NCI-H2081 (cell line): ENCODE data around the gene PODXL2.
"Not testable (repeated sequence)": the region's sequence is repeated elsewhere in the genome, so short reads cannot be mapped to it uniquely, and the experiment has no call there.

Experiments used
- DNase-seq, 2 experiments: peaks; one replicate each; lab custom pipeline; 2025; lab: John Stamatoyannopoulos, UW

The PODXL2 gene

GRCh38 chr3:127604546-127605165 lies 24.3 kb upstream of the PODXL2 start:
- DNase-seq = no peak

GRCh38 chr3:127605547-127605946 lies 23.4 kb upstream of the PODXL2 start:
- not testable (repeated sequence) for DNase-seq

GRCh38 chr3:127606086-127606805 lies 22.7 kb upstream of the PODXL2 start:
- DNase-seq = no peak

- DNase-seq = no peak
Observed at GRCh38 chr3:127606981-127607595, 21.9 kb upstream of the PODXL2 start.

DNA sequence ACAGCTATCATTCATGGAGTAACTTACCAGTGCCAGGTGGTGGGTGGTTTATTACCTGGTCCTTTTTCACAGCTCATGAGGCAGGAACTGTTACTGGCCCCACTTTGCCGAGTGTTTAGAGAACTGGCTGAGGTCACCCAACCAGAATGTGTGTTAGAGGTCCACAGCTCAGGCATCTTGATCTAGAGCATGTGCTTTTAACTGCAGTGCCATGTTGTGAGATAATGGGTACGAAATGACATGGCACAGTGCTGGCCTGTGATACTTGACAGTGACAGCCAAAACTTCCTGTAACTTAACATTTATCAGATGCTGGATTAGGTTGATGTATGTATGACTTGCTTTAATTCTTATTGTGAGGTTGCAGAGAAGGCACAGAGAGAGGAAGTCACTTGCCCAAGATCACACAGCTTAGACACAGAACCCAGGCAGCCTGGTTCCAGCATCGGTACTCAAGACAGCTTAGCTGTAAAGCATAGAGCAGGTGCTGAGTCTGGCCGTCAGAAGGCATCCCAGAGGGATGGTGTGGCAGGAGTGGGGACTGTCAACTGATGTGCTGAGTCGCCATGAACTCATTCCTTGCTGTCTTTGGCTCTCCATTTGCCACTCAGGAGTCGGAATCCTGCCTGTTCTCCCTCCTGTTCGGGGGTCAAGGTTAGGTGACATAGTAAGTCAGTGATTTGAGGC lies 21.2 kb upstream of the PODXL2 start:
- no peak for DNase-seq

DNA sequence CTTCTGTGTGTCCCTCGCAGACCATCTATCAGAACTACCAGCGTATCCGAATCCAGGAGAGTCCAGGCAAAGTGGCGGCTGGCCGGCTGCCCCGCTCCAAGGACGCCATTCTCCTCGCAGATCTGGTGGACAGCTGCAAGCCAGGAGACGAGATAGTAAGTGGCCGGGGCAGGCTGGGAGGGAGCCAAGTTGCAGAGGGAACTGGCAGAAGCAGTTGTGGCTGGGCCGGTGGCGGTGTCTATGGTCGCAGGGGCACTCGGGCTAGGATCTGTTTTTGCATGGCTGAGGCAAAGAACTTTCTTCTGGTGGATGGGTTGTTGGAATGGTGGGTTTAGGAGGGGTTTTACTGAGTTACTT lies 20.6 kb upstream of the PODXL2 start:
- DNase-seq = no peak

DNA sequence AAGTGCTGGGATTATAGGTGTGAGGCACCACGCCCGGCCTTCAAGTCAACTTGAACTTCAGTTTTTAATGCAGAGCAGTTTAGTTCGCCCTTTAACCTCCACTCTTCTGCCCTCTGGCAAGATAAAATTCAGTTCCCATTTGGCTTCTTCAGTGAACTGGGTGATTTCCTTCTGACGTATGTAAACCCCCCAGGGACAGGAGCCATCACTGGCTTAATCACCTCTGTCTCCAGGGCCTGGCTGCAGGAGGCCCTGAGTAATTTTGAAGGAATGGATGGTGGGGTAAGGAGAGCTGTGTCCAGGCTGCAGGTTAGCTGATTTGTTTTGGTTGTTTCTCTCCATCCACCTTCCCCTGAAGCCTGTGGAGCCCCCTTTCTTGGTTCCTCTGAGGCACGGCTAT lies 18.9 kb upstream of the PODXL2 start:
- no peak for DNase-seq

GRCh38 chr3:127611251-127611650 lies 17.7 kb upstream of the PODXL2 start:
- DNase-seq = no peak

GRCh38 chr3:127612966-127613365 lies 16.0 kb upstream of the PODXL2 start:
- DNase-seq = no peak

DNA sequence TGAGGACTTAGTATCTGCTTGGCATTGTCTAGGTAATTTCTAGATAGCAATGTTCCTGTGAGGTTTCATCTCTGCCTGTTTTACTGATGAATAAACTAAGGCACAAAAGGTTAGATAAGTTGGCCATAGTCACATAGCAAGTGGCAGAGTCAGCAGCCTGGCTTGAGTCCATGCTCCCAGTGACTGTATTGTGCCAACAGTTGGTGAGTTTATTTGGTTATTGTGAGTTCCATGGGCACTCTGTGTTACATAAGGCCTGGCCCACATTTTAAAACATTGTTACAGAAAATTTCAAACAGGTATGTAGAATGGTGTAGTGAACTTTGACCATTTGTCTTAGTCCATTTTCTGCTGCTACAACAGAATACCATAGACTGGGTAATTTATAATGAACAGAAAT lies 15.6 kb upstream of the PODXL2 start:
- DNase-seq = no peak

DNA sequence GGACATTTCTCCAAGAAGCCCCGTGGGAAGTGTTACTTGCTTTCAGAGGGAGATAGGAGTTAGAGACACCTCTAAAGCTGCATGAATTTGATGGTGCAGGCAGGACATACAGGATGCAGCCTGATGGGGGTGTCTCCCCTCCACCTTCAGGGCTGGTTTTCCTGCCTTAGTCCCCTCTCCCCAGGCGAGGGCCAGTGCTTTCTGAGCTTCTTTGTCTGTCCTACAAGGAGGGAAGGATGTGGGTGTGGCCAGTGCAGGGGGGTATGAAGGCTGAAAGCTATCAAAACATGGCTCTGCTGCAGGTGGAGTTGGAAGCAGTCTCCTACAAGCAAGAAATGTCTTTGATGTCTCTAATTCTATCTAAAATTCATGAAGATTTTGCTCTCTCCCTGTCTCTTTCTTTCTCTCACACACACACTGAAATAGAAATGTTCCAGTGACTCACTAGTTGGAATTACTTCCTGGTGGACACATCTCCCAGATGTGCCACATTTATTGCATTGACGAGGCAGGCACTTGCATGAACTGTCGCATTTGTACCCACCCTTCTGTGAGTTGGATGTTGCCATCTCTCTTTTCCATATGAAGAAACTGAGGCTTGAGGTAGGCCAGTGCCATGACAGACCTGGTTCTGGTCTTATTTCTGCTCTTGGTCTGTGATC lies 13.9 kb upstream of the PODXL2 start:
- DNase-seq = no peak

- no peak for DNase-seq
Observed at GRCh38 chr3:127615631-127616305, 13.2 kb upstream of the PODXL2 start.

- no peak for DNase-seq
Observed at GRCh38 chr3:127616836-127617605, 12.0 kb upstream of the PODXL2 start.

DNA sequence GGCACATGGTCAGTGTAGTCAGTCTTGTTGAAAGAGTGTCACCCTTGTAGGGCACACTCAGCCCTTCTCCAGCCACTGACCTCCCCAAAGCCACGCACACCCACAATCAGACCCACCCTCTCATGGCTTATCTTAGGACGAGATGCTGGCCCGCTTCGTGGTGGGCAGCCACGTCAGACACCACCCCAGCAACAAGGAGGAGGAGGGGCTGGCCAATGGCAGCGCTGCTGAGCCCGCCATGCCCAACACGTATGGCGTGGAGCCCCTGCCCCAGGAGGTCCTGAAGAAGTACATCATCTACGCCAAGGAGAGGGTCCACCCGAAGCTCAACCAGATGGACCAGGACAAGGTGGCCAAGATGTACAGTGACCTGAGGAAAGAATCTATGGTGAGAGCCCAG lies 10.1 kb upstream of the PODXL2 start:
- no peak for DNase-seq

DNA sequence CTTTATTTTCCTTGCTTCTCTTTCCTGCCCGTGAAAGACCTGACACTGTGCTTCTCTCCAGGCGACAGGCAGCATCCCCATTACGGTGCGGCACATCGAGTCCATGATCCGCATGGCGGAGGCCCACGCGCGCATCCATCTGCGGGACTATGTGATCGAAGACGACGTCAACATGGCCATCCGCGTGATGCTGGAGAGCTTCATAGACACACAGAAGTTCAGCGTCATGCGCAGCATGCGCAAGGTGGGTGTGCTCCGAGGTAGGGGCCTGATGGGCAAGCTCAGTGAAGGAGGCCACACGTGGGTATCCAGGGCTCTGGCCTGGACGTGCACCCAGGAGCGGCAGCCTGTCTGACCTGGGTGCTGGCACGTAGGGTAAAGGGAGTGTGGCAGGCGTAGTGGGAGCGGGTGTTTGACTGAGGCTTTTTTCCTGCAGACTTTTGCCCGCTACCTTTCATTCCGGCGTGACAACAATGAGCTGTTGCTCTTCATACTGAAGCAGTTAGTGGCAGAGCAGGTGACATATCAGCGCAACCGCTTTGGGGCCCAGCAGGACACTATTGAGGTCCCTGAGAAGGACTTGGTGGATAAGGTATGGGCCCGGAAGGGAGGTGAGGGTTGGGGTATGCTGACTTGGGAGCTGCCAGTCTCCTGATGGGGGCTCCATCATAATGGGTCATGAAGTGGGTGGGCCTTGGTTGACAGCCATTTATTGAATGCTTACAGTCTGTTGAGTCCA lies 8.2 kb upstream of the PODXL2 start:
- no peak for DNase-seq

DNA sequence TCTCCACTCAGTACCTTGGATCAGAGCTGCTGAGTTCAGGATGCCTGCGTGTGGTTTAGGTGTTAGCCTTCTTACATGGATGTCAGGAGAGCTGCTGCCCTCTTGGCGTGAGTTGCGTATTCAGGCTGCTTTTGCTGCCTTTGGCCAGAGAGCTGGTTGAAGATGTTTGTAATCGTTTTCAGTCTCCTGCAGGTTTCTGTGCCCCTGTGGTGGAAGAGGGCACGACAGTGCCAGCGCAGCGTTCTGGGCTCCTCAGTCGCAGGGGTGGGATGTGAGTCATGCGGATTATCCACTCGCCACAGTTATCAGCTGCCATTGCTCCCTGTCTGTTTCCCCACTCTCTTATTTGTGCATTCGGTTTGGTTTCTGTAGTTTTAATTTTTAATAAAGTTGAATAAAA lies 7.0 kb upstream of the PODXL2 start:
- no peak for DNase-seq

- DNase-seq = no peak
Observed at GRCh38 chr3:127622772-127623576, 6.0 kb upstream of the PODXL2 start.

GRCh38 chr3:127624063-127624462 lies 4.9 kb upstream of the PODXL2 start:
- no peak for DNase-seq

- DNase-seq = no peak
Observed at GRCh38 chr3:127625821-127626220, 3.2 kb upstream of the PODXL2 start.

DNA sequence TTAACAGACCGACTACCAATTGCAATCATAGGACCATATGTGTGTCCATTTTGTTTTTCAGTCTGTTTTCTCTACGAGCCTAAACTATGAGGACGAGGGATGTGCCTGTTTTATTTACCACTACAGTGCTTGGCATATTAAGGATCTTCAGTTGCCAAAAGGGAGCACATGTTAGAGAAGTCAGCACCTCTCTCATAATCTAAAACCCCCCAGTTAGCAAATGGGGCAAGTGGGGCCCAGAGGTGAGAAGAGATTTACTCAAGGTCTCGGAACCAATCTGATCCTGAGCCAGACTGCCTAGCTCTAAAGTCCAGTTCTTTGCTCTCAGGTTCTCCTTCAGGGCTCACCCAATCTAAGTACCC lies 578 bp upstream of the PODXL2 start:
- DNase-seq = no peak
